AG08395 (cell line): ENCODE data around the gene POLR1G.

Source experiments
- DNase-seq: peaks from one replicate; pipeline ENCODE4 v3.0.0; 2012; ENCODE audit warnings: mixed read lengths, low spot score

The POLR1G gene

DNA sequence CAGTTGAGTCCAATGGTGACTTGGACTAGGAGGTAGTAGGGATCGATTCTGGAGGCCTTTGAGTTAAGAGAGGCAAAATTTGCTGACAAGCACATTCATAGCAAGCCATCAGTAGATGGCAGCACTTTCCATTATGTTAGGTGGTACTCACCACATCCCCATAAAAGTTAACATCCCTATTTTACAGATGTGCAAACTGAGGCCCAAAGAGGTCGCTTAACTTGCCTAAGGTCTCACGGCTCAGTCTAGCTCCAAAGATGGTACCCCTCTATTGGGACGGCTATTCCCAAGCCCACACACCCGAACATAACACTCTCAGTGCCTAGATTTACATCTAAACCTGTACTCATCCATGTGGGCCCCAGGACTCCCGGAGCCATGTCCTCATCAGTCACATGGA, 39.9 kb downstream of the POLR1G start:
- no peak for DNase-seq

DNA sequence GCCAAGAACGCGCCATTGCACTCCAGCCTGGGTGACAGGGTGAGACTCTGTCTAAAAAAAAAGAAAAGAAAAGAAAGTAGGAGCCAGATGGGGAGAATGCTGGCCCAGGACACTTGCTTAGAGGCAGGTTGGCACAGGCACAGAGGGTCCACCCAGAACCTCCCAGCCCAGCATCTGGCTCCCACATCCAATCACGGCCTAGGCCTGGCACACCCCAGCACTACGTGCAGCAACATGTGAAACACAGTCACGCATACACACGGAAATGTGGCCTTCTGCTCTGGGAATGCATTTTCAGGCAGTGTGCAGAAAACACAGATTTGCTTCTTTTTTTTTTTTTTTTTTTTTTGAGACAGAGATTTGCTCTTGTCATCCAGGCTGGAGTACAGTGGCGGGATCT, 40.5 kb downstream of the POLR1G start:
- peak; percentile 48 for DNase-seq

DNA sequence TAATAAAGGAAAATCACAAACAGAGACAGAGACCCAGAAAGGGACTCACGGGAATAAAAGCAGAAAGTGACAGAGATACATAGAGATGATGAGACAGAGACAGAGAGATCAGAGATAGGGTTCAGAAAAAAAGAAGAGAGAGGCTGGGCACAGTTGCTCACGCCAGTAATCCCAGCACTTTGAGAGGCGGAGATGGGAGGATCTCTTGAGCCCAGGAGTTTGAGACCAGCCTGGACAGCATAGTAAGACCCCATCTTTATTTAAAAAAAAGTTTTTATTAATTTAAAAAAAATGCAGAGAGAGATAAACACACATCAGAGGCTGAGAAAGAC, 41.9 kb downstream of the POLR1G start:
- no peak for DNase-seq

DNA sequence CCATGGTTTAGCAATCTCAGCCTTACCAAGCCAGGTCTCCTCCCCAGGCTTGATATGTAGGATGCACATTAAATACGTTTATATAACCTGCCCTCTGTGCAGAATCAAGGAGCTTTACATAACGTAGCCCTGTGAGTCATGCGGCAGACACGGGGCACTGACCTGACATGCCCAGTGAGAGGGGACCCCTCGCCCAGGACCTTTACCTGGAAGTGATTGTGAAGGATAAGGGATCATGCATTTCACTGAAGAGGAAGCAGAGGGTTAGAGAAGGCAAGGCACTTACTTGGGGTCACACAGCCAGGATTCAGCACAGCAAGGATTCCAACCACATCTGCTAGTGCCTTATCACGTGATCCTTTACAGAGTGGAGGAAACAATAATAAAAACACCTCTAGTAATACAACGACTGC, 42.4 kb downstream of the POLR1G start:
- no peak for DNase-seq

DNA sequence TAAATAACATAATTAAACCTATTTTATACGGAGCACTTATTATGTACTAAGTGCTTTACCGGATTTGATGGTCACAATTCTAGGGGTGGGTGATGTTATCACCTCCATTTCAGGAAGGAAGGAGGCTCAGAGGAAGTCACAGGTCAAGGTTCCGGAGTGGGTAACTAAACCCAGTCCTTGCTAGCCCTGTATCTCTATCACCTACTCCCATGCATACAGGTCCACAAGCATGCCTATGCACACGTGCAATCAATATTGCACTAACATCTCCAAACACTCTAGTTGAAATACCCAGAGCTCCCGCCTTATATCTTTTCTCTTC, 43.5 kb downstream of the POLR1G start:
- no peak for DNase-seq

DNA sequence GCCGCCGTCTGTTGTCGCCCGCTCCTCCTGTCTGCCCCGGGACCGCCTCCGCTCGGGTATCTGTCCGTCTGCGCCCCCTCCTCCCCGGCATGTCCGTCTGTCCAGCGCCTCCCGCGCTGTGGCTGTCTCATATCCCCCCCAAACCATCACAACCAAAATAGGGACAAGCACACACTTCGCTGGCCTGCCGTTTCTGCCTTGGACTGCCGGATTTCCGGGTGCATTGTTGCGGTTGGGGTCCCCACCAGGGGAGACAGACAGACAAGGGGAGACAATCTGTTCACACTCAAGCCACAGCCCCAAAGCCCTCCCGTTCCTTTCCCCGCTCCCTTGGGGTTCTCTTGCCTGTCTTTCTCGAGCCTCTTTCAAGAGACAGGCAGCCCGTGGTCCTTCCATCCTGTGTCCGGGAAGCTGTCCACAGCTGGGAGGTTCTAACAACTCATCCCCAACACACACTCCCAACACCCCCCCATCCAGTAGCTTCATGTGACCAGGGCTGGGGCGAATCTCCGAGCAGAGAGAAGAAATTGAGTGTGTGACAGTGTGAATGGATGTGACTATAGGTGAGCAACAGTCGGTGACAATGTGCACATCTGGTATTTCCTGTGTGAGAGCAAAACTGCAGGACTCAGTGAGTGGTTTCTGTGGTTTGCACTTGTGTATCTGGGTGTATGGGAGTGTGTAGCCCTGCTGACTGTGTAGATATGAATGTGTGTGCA, 44.8 kb downstream of the POLR1G start:
- peak; percentile 48 for DNase-seq

DNA sequence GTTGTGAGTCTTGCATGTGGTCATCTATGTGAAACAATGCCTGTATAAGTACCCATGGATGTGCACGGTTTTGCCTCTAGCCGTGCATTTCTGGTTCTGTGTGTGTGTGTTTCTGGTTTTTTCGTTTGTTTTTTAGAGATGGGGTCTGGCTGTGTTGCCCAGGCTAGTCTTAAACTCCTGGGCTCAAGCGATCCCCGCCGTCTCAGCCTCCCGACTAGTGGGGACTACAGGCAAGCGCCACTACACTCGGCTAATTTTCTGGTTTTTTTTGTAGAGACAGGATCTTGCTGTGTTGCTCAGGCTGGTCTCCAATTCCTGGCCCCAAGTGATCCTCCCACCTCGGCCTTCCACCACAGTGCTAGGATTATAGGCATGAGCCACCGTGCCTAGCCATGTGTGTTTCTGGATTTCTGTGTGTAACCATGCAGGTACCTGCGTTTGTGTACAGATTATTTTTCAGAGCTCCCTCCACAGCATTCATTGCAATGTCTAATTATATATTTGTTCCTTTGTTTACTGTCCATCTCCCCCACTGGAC, 45.5 kb downstream of the POLR1G start:
- no peak for DNase-seq

DNA sequence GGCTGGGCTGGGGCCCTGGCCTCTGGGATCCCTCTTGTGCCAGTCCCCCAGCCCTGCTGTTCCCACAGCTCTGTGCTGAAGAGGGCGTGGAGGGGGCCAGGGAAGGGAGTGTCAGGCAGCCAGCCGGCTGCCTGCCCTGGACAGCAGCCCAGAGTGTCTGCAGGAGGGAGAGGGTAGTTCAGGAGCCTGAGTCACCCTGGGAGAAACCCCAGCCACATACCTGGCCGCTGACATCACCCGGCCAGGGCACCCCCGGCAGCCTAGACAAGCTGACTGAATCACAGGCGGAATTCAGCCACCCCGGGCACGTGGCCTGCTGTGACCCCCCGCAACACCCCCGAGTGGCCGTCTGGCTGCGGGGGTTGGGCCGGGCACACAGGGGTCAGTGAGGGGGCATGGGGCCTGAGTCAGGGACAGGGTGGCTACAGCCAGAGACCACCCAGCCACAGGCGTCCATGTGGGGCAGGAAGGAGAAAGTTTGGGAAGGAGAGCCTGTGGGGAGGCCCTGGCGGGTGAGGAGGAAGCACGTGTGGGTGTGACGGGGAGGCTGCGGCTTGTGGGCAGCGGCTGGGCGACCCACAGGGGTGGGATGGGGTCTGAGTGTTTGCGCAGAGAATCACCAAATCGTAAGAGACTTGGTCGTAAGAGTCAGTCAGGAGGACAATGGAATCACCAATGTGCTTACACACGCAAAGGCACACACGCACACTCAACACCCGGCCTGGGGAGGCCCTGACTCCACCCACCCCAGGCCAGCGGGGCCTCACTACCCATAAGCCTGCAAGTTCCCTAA, 49.5 kb downstream of the POLR1G start:
- DNase-seq, result peak; percentile 96

DNA sequence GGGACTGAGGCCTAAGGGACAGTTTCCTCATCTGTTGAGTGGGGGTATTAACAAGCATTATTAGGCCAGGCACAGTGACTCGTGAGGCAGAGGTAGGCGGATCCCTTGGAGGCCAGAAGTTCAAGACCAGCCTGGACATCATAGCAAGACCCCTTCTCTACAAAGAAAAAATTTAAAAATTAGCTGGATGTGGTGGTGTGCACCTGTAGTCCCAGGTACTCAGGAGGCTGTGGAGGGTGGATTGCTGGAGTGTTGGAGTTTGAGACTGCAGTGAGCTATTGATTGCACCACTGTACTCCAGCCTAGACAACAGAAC, 50.0 kb downstream of the POLR1G start:
- DNase-seq, result no peak

DNA sequence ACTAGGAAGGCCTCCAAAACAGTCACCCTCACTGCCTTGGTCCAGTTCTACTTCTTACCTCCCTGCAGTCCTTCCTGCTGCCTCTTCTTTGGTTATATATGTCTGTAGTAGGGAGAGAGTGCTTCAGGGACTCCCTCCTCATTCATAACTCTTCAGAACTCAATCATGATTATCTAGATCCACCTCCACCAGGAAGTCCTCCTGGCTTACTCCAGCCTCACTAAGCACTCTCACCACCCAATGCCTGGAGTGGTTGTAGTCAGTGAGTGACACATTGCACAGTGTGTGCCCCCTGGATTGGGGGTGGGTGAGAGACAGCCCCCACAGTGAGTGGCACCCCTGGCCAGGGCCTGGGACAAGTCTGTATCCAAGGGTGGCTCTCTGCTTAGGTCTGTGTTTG, 51.3 kb downstream of the POLR1G start:
- no peak for DNase-seq
